Panc1 (cell line): Measurements from ENCODE around the gene OLFML2A. TPM values are rescaled to one million over a fixed set of nuclear protein-coding genes. Genes with fewer than 3 reads are reported as not detected.

Experiments
- ATAC-seq: fragments of 200-7000 bp; cut with Tn5 transposase; 2 replicates; pipeline ENCODE4 v1.9.1; 2020; ENCODE audit warnings: mild to moderate bottlenecking, moderate library complexity
- BruUV-seq: library from RNA; stranded (reverse); fragments of 400-500 nt; replicated peaks from 2 replicates; lab custom pipeline; 2021; lab: Mats Ljungman, UMichigan
- CTCF ChIA-PET: fragments of 300-600 bp; sonication (Branson Sonifier 250); formaldehyde crosslinking; loops from one replicate; lab custom pipeline; 2022; ENCODE audit warnings: antibody characterized with exemption; lab: Charles Lee
- POLR2A ChIA-PET: fragments of 300-600 bp; sonication (Branson Sonifier 250); formaldehyde crosslinking; loops from one replicate; lab custom pipeline; 2022; ENCODE audit warnings: antibody characterized with exemption; lab: Charles Lee
- DNase-seq: peaks from one replicate; pipeline ENCODE4 v3.0.0-alpha.2; 2010; ENCODE audit warnings: low read depth, low spot score
- H3K27ac ChIP-seq: 2 replicates; pipeline ENCODE4 v1.5.1; 2011; ENCODE audit warnings: mild to moderate bottlenecking, low read length, inconsistent platforms
- H3K27me3 ChIP-seq: fragments of 200-500 bp; sonication (Bioruptor generic); 2 replicates; pipeline ENCODE4 v1.6.0; 2014; ENCODE audit warnings: low read length, inconsistent platforms; ENCODE audit not compliant: control insufficient read depth, insufficient read depth
- H3K36me3 ChIP-seq: fragments of 200-500 bp; sonication (Bioruptor generic); 2 replicates; pipeline ENCODE4 v1.5.1; 2014; ENCODE audit warnings: inconsistent platforms, mild to moderate bottlenecking, low read length, moderate library complexity; ENCODE audit not compliant: control insufficient read depth, insufficient read depth
- H3K4me1 ChIP-seq: 2 replicates; pipeline ENCODE4 v1.5.1; 2011; ENCODE audit warnings: inconsistent platforms, mild to moderate bottlenecking, low read length, moderate library complexity; ENCODE audit not compliant: control insufficient read depth, insufficient read depth
- H3K4me3 ChIP-seq, 2 experiments: 2 replicates each; pipeline ENCODE4 v1.5.1; 2011 to 2012; ENCODE audit warnings: low read depth in 2 of 2, low read length in 2 of 2, mild to moderate bottlenecking in 2 of 2, inconsistent platforms in 1 of 2, moderate library complexity in 1 of 2
- H3K9me3 ChIP-seq: fragments of 200-500 bp; sonication (Bioruptor generic); 2 replicates; pipeline ENCODE4 v1.5.1; 2014; ENCODE audit warnings: low read depth, mild to moderate bottlenecking, inconsistent platforms, low read length, moderate library complexity; ENCODE audit not compliant: control insufficient read depth, insufficient read depth
- POLR2AphosphoS5 ChIP-seq: IDR thresholded peaks from 2 replicates; pipeline ENCODE4 v1.6.1; 2012; ENCODE audit warnings: mild to moderate bottlenecking, low read depth, low read length, moderate library complexity
- REST ChIP-seq, 2 experiments: IDR thresholded peaks; 2 replicates each; pipeline ENCODE4 v1.6.1; 2011 to 2012; ENCODE audit warnings: low read depth in 2 of 2, control low read depth in 1 of 2, low read length in 1 of 2, mild to moderate bottlenecking in 1 of 2, moderate library complexity in 1 of 2; ENCODE audit not compliant: insufficient read depth in 1 of 2
- SIN3A ChIP-seq: IDR thresholded peaks from 2 replicates; pipeline ENCODE4 v1.6.1; 2012; ENCODE audit warnings: low read depth, mild to moderate bottlenecking, low read length, moderate library complexity, borderline replicate concordance; ENCODE audit not compliant: insufficient read depth
- TCF7L2 ChIP-seq: IDR thresholded peaks from 2 replicates; pipeline ENCODE4 v1.6.1; 2011; ENCODE audit warnings: mild to moderate bottlenecking, low read depth, low read length, inconsistent platforms
- in situ Hi-C: cut with HindIII; loops from 2 replicates; pipeline ENCODE4 v1.10.0; 2016; ENCODE audit warnings: low sequenced_read_pairs, low pct_unique_long_range_greater_than_20kb
- intact Hi-C: fragments of 100-400 bp; cut with micrococcal nuclease; formaldehyde crosslinking; loops from one replicate; pipeline ENCODE4 v1.10.0; 2022; ENCODE audit not compliant: unreplicated experiment
- total RNA-seq: library from RNA; stranded (reverse); gene quantifications from one replicate; pipeline ENCODE4 v1.2.1, GENCODE V29; 2021; ENCODE audit not compliant: unreplicated experiment
- TF ChIP-seq, protein P1 (sequence below): fragments of 450-650 bp; IDR thresholded peaks from 2 replicates; pipeline ENCODE4 v1.5.1; 2017; ENCODE audit warnings: mild to moderate bottlenecking

The OLFML2A gene
- total RNA-seq, 1 experiment from 2014 or later: 44.5 TPM

DNA sequence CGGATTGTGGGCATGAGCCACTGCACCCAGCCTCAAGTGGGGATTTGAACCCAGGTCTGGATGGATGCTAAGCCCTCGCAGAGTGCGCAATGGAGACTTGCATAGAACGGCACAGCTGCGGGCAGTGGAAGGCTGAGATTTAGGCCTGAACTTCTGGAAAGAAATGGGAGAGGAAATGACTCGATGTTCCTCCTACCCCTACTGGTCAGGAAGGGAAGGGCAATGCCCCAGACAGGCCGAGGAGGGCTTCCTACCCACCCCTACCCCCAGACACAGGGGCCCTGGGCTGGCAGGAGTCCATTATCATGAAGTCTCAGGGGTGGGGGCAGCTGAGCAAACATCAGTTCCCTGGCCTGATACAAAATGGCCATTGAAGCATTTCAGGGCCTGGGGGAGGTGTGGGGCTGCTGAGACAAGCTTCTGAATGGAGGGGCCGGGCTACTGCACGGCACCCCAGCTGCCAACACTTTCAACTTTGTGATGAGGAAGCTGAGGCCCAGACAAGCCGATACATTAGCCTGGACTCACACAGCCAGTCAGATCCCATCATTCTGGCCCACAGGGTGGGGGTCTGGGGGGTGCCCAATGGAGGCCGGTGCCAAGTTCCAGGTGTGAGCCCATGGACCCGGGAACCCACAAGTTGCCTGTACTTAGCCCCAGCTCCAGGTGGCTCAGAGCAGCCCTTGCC lies 62.8 kb downstream of the OLFML2A start:
- H3K9me3 ChIP-seq: no peaks in the 10 kb centered on the region
- no peaks in the 10 kb centered on the region for H3K36me3 ChIP-seq
- ChIA-PET POLR2A (interaction anchor here (0.7 kb wide), 1 partner anchor 62 kb away, joined by 3 read pairs; no protein-coding TSS in a partner anchor), CTCF (interaction anchor here (1.2 to 1.8 kb wide), 3 partner anchors 8 to 62 kb away, joined by 3 to 9 read pairs (median 7); partner anchors contain the start of genes OLFML2A and WDR38)
- no peak overlapping the region for H3K4me3 ChIP-seq
- ATAC-seq (peak; percentile 69), DNase-seq (no peak)
- H3K27me3 ChIP-seq: no peaks in the 10 kb centered on the region
- H3K27ac ChIP-seq: no peak overlapping the region
- BruUV-seq: no TSS peak
- in situ Hi-C loops (no loop called here), intact Hi-C loops (no loop called here)
- H3K4me1 ChIP-seq: peaks cover 6% of the 10 kb centered on the region
- TF ChIP-seq REST (IDR thresholded peaks at IDR 0.05; ENCODE audit: insufficient read depth in 1 of 2, low read depth in 2 of 2, low read length in 1 of 2) (no peak), POLR2AphosphoS5 (no peak), TCF7L2 (no peak), SIN3A (no peak)
- TF ChIP-seq, protein P1, sequence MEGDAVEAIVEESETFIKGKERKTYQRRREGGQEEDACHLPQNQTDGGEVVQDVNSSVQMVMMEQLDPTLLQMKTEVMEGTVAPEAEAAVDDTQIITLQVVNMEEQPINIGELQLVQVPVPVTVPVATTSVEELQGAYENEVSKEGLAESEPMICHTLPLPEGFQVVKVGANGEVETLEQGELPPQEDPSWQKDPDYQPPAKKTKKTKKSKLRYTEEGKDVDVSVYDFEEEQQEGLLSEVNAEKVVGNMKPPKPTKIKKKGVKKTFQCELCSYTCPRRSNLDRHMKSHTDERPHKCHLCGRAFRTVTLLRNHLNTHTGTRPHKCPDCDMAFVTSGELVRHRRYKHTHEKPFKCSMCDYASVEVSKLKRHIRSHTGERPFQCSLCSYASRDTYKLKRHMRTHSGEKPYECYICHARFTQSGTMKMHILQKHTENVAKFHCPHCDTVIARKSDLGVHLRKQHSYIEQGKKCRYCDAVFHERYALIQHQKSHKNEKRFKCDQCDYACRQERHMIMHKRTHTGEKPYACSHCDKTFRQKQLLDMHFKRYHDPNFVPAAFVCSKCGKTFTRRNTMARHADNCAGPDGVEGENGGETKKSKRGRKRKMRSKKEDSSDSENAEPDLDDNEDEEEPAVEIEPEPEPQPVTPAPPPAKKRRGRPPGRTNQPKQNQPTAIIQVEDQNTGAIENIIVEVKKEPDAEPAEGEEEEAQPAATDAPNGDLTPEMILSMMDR: no peak; the same call in none of the 2 replicates

DNA sequence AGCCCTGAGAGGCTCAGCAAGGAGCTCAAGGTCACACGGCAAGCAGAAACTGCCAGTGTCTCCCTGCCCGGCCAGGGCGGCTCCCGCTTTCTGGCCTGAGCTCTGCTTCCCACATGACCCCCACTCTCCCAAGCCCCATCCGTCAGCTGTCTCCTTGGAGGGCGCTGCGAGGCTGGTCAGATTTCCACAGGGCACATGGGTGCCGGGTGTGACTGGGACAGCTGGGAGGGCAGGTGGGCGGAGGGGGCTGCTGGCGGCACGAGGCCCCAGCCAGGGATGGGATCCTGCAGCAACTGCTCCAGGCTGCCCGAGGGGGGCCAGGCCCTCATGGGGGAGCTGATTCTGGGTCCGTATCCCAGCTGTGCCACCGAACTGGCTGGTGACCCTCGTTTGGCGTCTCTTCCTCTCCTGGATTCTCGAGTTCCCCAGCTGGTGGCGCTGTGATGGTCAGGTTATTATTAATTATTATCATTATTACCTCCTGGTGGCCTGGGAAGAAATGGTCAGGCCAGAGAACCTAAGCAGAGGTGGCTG lies 63.4 kb downstream of the OLFML2A start:
- in situ Hi-C loops (no loop called here), intact Hi-C loops (no loop called here)
- ChIA-PET CTCF (interaction anchor here (0.9 to 1.8 kb wide), 4 partner anchors 8 to 63 kb away, joined by 3 to 9 read pairs (median 8); partner anchors contain the start of genes OLFML2A and WDR38), POLR2A (interaction anchor here (0.7 kb wide), 1 partner anchor 63 kb away, joined by 3 read pairs; no protein-coding TSS in a partner anchor)
- no peak for DNase-seq
- TF ChIP-seq, protein P1: peak; percentile 71; the same call in 1 of the 2 replicates
- no peak for TF ChIP-seq TCF7L2
- peak; percentile 46 for ATAC-seq
- H3K9me3 ChIP-seq: no peaks in the 10 kb centered on the region
- no TSS peak for BruUV-seq
- H3K27ac ChIP-seq: no peak overlapping the region
- no peaks in the 10 kb centered on the region for H3K27me3 ChIP-seq
- H3K4me3 ChIP-seq: no peak overlapping the region
- no peaks in the 10 kb centered on the region for H3K36me3 ChIP-seq
- peaks cover under 1% of the 10 kb centered on the region; the same call in 1 of the 2 replicates for H3K4me1 ChIP-seq
